Measurements from ENCODE around the gene PTPRD. TPM values are rescaled to one million over a fixed set of nuclear protein-coding genes. Genes with fewer than 3 reads are reported as not detected.

Gene PTPRD
- total RNA-seq, 1 experiment from 2014 or later, result 69.6 TPM

GRCh38 chr9:9257999-9258498, 1354.8 kb downstream of the PTPRD start:
- DNase-seq (ENCODE audit: low spot score) (no peak), ATAC-seq (no peak)
- CTCF ChIA-PET, result no interaction called here
- H3K27ac Mint-ChIP-seq, result no peak overlapping the region
- no peaks in the 10 kb centered on the region for H3K27me3 Mint-ChIP-seq (ENCODE audit: low read depth)
- POLR2A ChIA-PET, result interaction anchor here (0.7 kb wide), 1 partner anchor 15 kb away, joined by 3 read pairs; no protein-coding TSS in a partner anchor
- H3K9me3 Mint-ChIP-seq, result no peaks in the 10 kb centered on the region
- peaks cover 12% of the 10 kb centered on the region for H3K4me1 Mint-ChIP-seq
- H3K4me3 Mint-ChIP-seq, result no peak overlapping the region
- H3K36me3 Mint-ChIP-seq, result no peaks in the 10 kb centered on the region
- TF ChIP-seq PREB (CRISPR knock-in tag; IDR thresholded peaks at IDR 0.05; ENCODE audit: borderline replicate concordance) (no peak), NR3C1 (CRISPR knock-in tag; conservative IDR thresholded peaks at IDR 0.05; ENCODE audit: low read depth) (no peak), ETV6 (CRISPR knock-in tag; IDR thresholded peaks at IDR 0.05) (no peak), NR1H2 (CRISPR knock-in tag; IDR thresholded peaks at IDR 0.05) (no peak), MYBL2 (CRISPR knock-in tag; IDR thresholded peaks at IDR 0.05) (no peak), CDX4 (CRISPR knock-in tag; IDR thresholded peaks at IDR 0.05; ENCODE audit: borderline replicate concordance) (no peak)
- TF ChIP-seq, protein P1, sequence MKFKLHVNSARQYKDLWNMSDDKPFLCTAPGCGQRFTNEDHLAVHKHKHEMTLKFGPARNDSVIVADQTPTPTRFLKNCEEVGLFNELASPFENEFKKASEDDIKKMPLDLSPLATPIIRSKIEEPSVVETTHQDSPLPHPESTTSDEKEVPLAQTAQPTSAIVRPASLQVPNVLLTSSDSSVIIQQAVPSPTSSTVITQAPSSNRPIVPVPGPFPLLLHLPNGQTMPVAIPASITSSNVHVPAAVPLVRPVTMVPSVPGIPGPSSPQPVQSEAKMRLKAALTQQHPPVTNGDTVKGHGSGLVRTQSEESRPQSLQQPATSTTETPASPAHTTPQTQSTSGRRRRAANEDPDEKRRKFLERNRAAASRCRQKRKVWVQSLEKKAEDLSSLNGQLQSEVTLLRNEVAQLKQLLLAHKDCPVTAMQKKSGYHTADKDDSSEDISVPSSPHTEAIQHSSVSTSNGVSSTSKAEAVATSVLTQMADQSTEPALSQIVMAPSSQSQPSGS (CRISPR knock-in tag; IDR thresholded peaks at IDR 0.05; ENCODE audit: borderline replicate concordance, low read depth), result no peak
- TF ChIP-seq, protein P2, sequence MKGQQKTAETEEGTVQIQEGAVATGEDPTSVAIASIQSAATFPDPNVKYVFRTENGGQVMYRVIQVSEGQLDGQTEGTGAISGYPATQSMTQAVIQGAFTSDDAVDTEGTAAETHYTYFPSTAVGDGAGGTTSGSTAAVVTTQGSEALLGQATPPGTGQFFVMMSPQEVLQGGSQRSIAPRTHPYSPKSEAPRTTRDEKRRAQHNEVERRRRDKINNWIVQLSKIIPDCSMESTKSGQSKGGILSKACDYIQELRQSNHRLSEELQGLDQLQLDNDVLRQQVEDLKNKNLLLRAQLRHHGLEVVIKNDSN (CRISPR knock-in tag; IDR thresholded peaks at IDR 0.05), result no peak
- TF ChIP-seq, protein P3, sequence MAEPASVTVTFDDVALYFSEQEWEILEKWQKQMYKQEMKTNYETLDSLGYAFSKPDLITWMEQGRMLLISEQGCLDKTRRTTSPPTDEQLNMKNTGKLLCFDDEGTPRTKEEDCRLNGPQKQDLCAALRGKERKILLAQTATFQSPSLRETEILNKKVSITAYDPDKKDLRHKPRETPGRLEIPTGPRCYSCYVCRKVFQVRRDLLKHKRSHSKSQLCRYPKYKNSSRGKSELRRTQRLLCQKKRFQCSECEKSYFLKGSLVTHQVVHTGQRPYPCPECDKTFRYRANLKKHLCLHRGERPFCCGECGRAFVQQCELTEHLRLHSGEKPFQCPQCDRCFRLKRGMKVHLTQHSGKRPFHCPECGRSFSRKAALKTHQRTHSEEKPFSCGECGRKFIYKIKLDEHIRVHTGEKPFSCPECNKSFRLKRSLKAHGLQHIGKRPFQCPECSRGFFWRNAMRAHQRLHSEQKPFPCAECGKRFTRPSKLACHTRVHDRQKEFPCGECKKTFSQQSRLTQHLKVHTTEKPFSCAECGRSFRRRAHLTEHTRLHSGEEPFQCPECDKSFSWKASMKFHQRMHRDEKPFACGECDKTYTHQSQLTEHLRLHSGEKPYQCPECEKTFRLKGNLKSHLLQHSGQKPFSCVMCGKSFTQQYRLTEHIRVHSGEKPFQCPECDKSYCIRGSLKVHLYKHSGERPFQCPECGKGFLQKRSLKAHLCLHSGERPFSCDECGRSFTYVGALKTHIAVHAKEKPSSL (CRISPR knock-in tag; conservative IDR thresholded peaks at IDR 0.05), result no peak
- TF ChIP-seq, protein P4, sequence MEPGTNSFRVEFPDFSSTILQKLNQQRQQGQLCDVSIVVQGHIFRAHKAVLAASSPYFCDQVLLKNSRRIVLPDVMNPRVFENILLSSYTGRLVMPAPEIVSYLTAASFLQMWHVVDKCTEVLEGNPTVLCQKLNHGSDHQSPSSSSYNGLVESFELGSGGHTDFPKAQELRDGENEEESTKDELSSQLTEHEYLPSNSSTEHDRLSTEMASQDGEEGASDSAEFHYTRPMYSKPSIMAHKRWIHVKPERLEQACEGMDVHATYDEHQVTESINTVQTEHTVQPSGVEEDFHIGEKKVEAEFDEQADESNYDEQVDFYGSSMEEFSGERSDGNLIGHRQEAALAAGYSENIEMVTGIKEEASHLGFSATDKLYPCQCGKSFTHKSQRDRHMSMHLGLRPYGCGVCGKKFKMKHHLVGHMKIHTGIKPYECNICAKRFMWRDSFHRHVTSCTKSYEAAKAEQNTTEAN (CRISPR knock-in tag; IDR thresholded peaks at IDR 0.05), result no peak
- TF ChIP-seq, protein P5, sequence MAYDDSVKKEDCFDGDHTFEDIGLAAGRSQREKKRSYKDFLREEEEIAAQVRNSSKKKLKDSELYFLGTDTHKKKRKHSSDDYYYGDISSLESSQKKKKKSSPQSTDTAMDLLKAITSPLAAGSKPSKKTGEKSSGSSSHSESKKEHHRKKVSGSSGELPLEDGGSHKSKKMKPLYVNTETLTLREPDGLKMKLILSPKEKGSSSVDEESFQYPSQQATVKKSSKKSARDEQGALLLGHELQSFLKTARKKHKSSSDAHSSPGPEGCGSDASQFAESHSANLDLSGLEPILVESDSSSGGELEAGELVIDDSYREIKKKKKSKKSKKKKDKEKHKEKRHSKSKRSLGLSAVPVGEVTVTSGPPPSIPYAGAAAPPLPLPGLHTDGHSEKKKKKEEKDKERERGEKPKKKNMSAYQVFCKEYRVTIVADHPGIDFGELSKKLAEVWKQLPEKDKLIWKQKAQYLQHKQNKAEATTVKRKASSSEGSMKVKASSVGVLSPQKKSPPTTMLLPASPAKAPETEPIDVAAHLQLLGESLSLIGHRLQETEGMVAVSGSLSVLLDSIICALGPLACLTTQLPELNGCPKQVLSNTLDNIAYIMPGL (CRISPR knock-in tag; IDR thresholded peaks at IDR 0.05), result no peak

- H3K9me3 Mint-ChIP-seq, result peaks cover 26% of the 10 kb centered on the region
- no peak overlapping the region for H3K4me3 Mint-ChIP-seq
- TF ChIP-seq, protein P6, sequence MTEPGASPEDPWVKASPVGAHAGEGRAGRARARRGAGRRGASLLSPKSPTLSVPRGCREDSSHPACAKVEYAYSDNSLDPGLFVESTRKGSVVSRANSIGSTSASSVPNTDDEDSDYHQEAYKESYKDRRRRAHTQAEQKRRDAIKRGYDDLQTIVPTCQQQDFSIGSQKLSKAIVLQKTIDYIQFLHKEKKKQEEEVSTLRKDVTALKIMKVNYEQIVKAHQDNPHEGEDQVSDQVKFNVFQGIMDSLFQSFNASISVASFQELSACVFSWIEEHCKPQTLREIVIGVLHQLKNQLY (CRISPR knock-in tag; IDR thresholded peaks at IDR 0.05), result no peak
- no peak for TF ChIP-seq TP53 (CRISPR knock-in tag; IDR thresholded peaks at IDR 0.05)
- no peak for TF ChIP-seq NR1H2 (CRISPR knock-in tag; IDR thresholded peaks at IDR 0.05)
- TF ChIP-seq PREB (CRISPR knock-in tag; IDR thresholded peaks at IDR 0.05; ENCODE audit: borderline replicate concordance), result no peak
- TF ChIP-seq CBFB (CRISPR knock-in tag; IDR thresholded peaks at IDR 0.05; ENCODE audit: low read depth), result no peak
- TF ChIP-seq NFYB (CRISPR knock-in tag; conservative IDR thresholded peaks at IDR 0.05; ENCODE audit: low read depth), result no peak
- TF ChIP-seq ATF3 (CRISPR knock-in tag; conservative IDR thresholded peaks at IDR 0.05), result no peak
- no peak for TF ChIP-seq ZNF121 (CRISPR knock-in tag; IDR thresholded peaks at IDR 0.05)
- H3K4me1 Mint-ChIP-seq, result no peaks in the 10 kb centered on the region
- POLR2A ChIA-PET, result no interaction called here
- CTCF ChIA-PET, result no interaction called here
- DNase-seq (ENCODE audit: low spot score) (no peak), ATAC-seq (no peak)
- no peaks in the 10 kb centered on the region; the same call in 1 of the 2 replicates for H3K27me3 Mint-ChIP-seq (ENCODE audit: low read depth)
- no peak overlapping the region for H3K27ac Mint-ChIP-seq
- H3K36me3 Mint-ChIP-seq, result peaks cover 21% of the 10 kb centered on the region
Observed at GRCh38 chr9:9246726-9247125, 1366.1 kb downstream of the PTPRD start.
